COLO668 (cell line): Measurements from ENCODE around the gene ZNF595.
"Not testable (repeated sequence)": the region's sequence is repeated elsewhere in the genome, so short reads cannot be mapped to it uniquely, and the experiment has no call there.

Experiments
- DNase-seq: peaks from one replicate; lab custom pipeline; 2025; ENCODE audit not compliant: unreplicated experiment; lab: John Stamatoyannopoulos, UW

ZNF595 gene

GRCh38 chr4:52804-53479 is at the start of gene ZNF595:
Gene ZNF595 (plus strand): TSS chr4:53321. CDS start chr4:53489, 168 bp downstream.
- DNase-seq = not testable (repeated sequence)

DNA sequence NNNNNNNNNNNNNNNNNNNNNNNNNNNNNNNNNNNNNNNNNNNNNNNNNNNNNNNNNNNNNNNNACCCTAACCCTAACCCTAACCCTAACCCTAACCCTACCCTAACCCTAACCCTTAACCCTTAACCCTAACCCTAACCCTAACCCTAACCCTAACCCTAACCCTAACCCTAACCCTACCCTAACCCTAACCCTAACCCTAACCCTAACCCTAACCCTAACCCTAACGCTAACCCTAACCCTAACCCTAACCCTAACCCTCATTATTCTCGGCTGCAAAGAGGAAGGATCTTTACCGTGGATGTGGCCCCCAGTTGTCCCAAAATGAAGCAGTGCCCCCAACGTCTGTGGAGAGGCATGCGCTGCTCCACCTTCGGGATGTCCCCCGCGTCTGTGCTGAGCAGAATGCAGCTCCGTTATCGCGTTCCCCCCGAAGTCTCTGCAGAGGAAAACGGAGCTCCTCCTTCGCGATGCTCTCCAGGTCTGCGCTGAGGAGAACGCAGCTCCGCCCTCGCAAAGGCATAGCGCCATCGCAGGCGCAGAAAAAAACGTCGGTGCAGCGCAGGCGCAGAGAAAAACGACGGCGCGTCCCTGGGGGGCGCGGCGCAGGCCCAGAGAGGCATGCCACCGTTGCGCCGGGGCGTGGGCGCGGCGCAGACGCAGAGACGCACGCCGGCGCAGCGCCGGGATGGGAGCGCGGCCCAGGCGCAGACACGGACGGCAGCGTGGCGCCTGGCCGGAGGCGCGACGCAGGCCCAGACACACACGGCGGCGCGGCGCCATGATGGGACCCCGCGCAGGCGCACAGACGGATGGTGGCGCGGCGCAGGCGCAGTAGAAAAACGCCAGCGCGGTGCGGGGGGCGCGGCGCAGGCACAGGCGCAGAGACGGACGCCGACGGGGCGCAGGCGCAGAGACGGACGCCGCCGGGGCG is 42.9 kb upstream of the ZNF595 start:
- DNase-seq = not testable (repeated sequence)

GRCh38 chr4:11095-11815 is 41.9 kb upstream of the ZNF595 start:
- not testable (repeated sequence) for DNase-seq

- DNase-seq = not testable (repeated sequence)
Observed at GRCh38 chr4:11816-12417, 41.2 kb upstream of the ZNF595 start.

- not testable (repeated sequence) for DNase-seq
Observed at GRCh38 chr4:18128-18527, 35.0 kb upstream of the ZNF595 start.

DNA sequence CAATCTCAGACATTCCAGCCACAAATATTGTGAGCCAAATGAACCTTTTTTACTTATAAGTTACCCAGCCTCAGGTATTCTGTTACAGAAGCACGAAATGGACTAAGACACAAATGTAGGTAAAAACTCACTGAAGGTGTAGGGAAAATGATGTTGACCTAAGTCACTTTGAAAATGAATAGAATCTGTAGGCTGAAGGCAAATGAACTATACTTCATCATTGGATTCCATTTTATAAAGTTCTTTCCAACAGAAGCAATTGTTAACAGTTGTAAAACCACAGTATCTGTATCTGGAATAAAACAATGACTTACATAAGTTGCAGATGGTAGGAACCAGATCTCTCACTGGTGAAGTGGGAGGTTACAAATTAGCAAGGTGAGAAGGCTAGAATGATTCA is 34.5 kb upstream of the ZNF595 start:
- not testable (repeated sequence) for DNase-seq

GRCh38 chr4:22882-23281 is 30.2 kb upstream of the ZNF595 start:
- not testable (repeated sequence) for DNase-seq

- DNase-seq = not testable (repeated sequence)
Observed at GRCh38 chr4:24359-24758, 28.8 kb upstream of the ZNF595 start.

GRCh38 chr4:27501-27900 is 25.6 kb upstream of the ZNF595 start:
- DNase-seq = not testable (repeated sequence)

DNA sequence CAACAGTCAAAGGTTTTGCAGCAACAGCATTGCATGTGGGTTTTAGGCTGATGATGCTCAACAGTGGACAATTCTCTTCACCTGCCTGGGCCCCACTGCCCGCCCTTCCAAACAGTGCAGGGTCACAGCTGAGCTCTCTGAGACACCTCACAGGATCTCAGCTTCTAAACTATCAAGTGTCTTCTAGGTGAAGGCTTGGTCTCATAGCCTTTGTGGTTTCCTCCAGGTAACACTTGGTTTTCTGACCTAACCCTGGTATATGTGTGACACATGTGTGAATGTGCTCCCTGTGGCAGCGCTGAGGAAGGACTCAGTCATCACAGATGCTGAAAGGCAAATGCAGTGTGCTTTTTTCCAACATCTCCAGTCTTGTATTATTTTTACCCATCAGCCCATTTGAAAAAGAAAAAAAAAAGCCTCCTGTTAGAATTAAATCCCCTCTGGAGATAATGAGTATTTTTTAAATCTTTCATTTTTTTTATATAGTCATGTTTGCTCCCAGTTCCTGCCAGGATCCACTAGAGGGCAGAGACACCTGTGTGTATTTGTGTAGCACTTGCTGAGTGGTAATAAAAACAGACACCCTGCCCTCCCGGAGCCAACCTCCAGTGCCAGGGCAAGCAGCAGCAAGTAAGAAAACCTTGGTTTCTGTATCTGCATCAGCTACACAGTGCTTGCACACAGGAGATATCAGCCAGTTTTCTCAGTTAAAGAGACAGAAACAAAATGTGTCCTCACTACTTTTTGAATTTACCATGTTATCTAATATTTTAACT is 24.2 kb upstream of the ZNF595 start:
- not testable (repeated sequence) for DNase-seq

DNA sequence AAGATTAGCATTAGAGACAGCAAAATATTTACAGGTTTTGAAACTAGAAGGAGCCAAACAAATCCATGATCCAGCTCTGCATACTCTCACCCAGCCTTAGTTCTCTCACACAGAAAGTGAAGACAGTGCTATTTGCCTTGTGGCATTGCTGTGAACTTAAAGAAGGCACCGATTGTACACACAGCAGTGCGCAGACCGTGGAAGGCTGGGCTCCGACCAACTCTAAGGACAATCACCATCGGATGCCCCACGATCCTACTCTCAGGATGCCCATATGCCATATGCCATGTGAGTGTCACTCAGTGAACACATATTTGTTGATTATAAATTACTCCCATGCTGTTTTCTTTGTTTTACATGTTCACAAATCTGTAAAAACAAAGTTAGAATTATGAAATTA is 19.8 kb upstream of the ZNF595 start:
- not testable (repeated sequence) for DNase-seq

DNA sequence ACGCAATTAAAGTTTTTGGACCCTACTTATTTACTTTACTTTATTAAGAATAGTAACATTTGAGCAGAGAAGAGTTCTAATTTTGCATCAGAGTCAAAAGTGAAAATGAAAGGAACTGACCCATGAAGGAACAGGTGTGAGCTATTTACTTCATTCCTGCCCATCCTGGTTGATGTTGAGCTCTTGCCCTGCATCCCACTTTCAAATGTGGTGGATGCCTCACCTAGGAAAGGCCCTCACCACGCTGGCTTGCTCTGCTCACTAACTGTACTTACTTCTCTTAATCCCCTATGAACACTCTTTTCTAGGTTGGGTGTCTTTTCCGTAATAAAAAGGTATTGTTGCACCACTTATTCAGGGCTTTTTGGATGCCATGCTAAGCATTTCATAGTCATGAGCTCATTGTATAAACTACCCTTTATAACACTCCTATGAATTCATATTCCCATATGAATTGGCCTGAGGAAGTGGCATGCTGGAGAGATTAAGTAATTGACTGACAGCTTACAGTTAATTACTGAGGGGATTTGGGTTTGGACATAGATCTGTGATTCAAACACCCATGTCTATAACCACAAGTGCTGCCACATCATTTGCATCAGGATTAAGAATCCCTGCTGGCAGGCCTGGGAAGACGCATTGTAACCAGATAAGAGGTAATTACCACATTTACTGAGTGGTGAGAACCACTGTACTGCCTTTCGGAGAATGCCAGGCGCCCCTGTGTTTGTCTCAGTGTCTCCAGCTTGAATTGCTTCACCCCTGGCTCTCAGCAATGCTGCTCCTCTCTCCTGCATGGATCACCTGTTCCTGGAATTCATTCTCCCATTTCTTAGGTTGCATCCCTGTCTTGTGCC is 16.3 kb upstream of the ZNF595 start:
- DNase-seq = not testable (repeated sequence)

- not testable (repeated sequence) for DNase-seq
Observed at GRCh38 chr4:38202-38601, 14.9 kb upstream of the ZNF595 start.

- DNase-seq = not testable (repeated sequence)
Observed at GRCh38 chr4:43375-43774, 9.7 kb upstream of the ZNF595 start.

DNA sequence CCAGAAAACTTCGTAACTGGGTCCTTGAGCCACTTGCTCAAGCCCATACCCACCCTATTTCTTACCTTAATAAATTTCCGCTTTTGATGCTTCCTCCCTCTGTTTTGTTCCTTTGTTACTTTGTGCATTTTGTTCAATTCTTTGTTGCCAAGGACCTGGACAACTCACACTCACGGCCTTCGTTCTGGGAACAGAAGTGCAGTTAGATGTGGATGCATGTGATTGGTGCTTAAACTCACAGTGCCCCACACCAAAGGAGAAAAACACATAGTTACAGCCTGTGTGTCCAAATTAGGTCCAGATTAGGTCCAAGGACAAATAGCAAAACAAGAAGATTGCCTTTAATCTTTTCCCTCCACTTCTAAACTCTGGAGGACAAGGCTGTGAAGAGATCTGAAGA is 1.9 kb upstream of the ZNF595 start:
- not testable (repeated sequence) for DNase-seq

GRCh38 chr4:51655-52277 is 1.4 kb upstream of the ZNF595 start:
- not testable (repeated sequence) for DNase-seq

DNA sequence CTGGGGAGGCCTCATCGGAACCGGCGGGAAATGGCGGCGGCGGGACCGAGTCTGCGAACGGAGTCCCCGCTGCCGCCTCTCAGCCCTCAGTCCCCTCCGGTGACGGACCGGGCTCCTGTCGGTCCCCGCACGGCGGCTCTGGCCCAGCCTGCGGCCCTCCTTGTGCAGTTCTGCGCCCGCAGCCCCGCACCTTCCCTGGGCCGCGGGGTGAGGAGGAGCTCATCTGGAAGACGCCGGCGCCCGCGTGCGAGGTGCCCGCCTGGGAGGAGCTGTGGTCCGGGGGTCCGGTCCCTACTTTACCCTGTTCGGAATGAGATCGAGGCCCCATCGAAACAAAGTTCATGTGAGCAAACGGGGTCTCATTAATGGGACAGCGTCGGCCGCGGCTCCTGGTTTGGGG is 400 bp downstream of the ZNF595 start:
- DNase-seq = not testable (repeated sequence)

- not testable (repeated sequence) for DNase-seq
Observed at GRCh38 chr4:64733-65132, 11.6 kb downstream of the ZNF595 start.

GRCh38 chr4:71830-72229 is 18.7 kb downstream of the ZNF595 start:
- DNase-seq = no peak
